OCI-LY3 (cell line): ENCODE measurements around the gene PTPRJ.
A peak's percentile ranks its signal among the peaks of the same experiment; 100 is the strongest.

Source experiments
- H2AFZ ChIP-seq: fragments of 200-600, 300-600 bp; shearing (Covaris generic); 2 replicates; pipeline ENCODE4 v1.6.0; 2014; ENCODE audit warnings: antibody characterized with exemption, low read depth, low read length
- H3K27ac ChIP-seq: fragments of 200-600, 300-600 bp; sonication (generic); 2 replicates; pipeline ENCODE4 v1.5.1; 2014; ENCODE audit warnings: mild to moderate bottlenecking, low read length, moderate library complexity, mixed read lengths
- H3K27me3 ChIP-seq: fragments of 200-600, 300-600 bp; sonication (generic); 2 replicates; pipeline ENCODE4 v1.6.1; 2014; ENCODE audit warnings: low read depth, low read length, mixed read lengths
- H3K36me3 ChIP-seq: fragments of 200-600, 300-600 bp; sonication (generic); replicated peaks from 2 replicates; pipeline ENCODE3; 2014; ENCODE audit warnings: low read depth, low read length, mixed read lengths
- H3K4me1 ChIP-seq: fragments of 300-600, 200-600 bp; sonication (generic); 2 replicates; pipeline ENCODE4 v1.6.1; 2014; ENCODE audit warnings: low read length, mixed read lengths
- H3K4me2 ChIP-seq: fragments of 200-600, 300-600 bp; sonication (generic); 2 replicates; pipeline ENCODE4 v1.6.1; 2014; ENCODE audit warnings: low read length, mixed read lengths
- H3K4me3 ChIP-seq: fragments of 300-600, 200-600 bp; sonication (generic); 2 replicates; pipeline ENCODE4 v1.5.1; 2014; ENCODE audit warnings: antibody characterized with exemption, mild to moderate bottlenecking, low read length, moderate library complexity
- H3K79me2 ChIP-seq: fragments of 300-600, 200-600 bp; shearing (Covaris generic); 2 replicates; pipeline ENCODE4 v1.6.1; 2014; ENCODE audit warnings: mild to moderate bottlenecking, low read length, mixed read lengths
- H3K9ac ChIP-seq: fragments of 300-600, 200-600 bp; shearing (Covaris generic); 2 replicates; pipeline ENCODE4 v1.6.0; 2014; ENCODE audit warnings: mild to moderate bottlenecking, low read length, moderate library complexity
- H3K9me3 ChIP-seq: fragments of 200-600, 300-600 bp; shearing (Covaris generic); 2 replicates; pipeline ENCODE4 v1.6.1; 2014; ENCODE audit warnings: low read length, mixed read lengths; ENCODE audit not compliant: insufficient read depth
- H4K20me1 ChIP-seq: fragments of 200-600, 300-600 bp; sonication (generic); 2 replicates; pipeline ENCODE4 v1.6.1; 2016; ENCODE audit warnings: low read length, mixed read lengths; ENCODE audit not compliant: insufficient read depth
- EZH2phosphoT487 ChIP-seq: fragments of 200-600 bp; shearing (Covaris generic); IDR thresholded peaks from 2 replicates; pipeline ENCODE4 v1.6.1; 2018; ENCODE audit warnings: antibody characterized with exemption, mixed run types, low read depth
- TF ChIP-seq, protein P1 (sequence below): fragments of 200-600, 300-600 bp; sonication (generic); IDR thresholded peaks from 2 replicates; pipeline ENCODE4 v1.5.1; 2014; ENCODE audit warnings: antibody characterized with exemption, low read length, low read depth

PTPRJ gene

GRCh38 chr11:48004456-48004855 lies 24.1 kb downstream of the PTPRJ start:
- H3K9me3 ChIP-seq, result no peaks in the 10 kb centered on the region
- peaks cover 96% of the 10 kb centered on the region for H3K4me1 ChIP-seq
- peak overlapping the region; percentile 95 for H3K27ac ChIP-seq
- TF ChIP-seq, protein P1, sequence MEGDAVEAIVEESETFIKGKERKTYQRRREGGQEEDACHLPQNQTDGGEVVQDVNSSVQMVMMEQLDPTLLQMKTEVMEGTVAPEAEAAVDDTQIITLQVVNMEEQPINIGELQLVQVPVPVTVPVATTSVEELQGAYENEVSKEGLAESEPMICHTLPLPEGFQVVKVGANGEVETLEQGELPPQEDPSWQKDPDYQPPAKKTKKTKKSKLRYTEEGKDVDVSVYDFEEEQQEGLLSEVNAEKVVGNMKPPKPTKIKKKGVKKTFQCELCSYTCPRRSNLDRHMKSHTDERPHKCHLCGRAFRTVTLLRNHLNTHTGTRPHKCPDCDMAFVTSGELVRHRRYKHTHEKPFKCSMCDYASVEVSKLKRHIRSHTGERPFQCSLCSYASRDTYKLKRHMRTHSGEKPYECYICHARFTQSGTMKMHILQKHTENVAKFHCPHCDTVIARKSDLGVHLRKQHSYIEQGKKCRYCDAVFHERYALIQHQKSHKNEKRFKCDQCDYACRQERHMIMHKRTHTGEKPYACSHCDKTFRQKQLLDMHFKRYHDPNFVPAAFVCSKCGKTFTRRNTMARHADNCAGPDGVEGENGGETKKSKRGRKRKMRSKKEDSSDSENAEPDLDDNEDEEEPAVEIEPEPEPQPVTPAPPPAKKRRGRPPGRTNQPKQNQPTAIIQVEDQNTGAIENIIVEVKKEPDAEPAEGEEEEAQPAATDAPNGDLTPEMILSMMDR, result no peak
- no peak for TF ChIP-seq EZH2phosphoT487
- peaks cover 96% of the 10 kb centered on the region for H3K79me2 ChIP-seq
- peak overlapping the region; percentile 75 for H3K4me2 ChIP-seq
- peaks cover 10% of the 10 kb centered on the region for H3K36me3 ChIP-seq
- H4K20me1 ChIP-seq, result peaks cover 45% of the 10 kb centered on the region
- H3K27me3 ChIP-seq, result no peaks in the 10 kb centered on the region
- H3K9ac ChIP-seq, result peak overlapping the region; percentile 75
- H3K4me3 ChIP-seq, result peak overlapping the region; percentile 18; the same call in 1 of the 2 replicates
- H2AFZ ChIP-seq, result no peak overlapping the region

GRCh38 chr11:48005136-48005535 lies 24.8 kb downstream of the PTPRJ start:
- Histone ChIP-seq H3K27ac (peak overlapping the region; percentile 95), H3K4me2 (peak overlapping the region; percentile 75), H3K4me1 (peaks cover 92% of the 10 kb centered on the region), H2AFZ (no peak overlapping the region), H3K27me3 (no peaks in the 10 kb centered on the region), H3K9me3 (no peaks in the 10 kb centered on the region), H4K20me1 (peaks cover 49% of the 10 kb centered on the region), H3K9ac (peak overlapping the region; percentile 75), H3K4me3 (peak overlapping the region; percentile 48), H3K36me3 (peaks cover 14% of the 10 kb centered on the region), H3K79me2 (peaks cover 96% of the 10 kb centered on the region)
- TF ChIP-seq EZH2phosphoT487, result no peak
- TF ChIP-seq, protein P1, result no peak

DNA sequence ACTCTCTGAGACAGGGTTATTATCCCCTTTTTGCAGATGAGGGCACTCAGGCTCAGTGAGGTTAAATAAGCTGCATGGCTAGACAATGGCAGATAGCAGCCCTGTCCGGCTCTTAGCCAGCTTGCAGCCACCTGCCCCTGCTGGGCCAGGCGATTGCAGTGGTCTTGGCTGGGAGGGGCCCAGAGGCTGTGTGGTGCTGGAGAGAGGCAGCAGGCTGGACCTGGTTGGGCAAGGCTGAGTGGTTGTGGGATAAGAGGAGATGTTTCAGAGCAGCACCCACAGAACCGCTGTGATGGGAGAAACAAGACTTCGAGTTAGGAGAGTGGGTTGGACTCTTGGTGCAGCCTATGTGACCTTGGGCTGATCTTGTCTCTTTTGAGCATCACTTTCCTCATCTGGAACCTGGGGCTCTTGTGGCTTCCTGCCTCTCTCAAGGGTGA lies 25.5 kb downstream of the PTPRJ start:
- Histone ChIP-seq H3K4me2 (peak overlapping the region; percentile 75), H4K20me1 (peaks cover 44% of the 10 kb centered on the region), H3K9ac (peak overlapping the region; percentile 75), H3K9me3 (no peaks in the 10 kb centered on the region), H3K4me1 (peaks cover 86% of the 10 kb centered on the region), H3K27me3 (no peaks in the 10 kb centered on the region), H2AFZ (no peak overlapping the region), H3K27ac (peak overlapping the region; percentile 95), H3K4me3 (peak overlapping the region; percentile 48), H3K36me3 (peaks cover 14% of the 10 kb centered on the region), H3K79me2 (peaks cover 96% of the 10 kb centered on the region)
- no peak for TF ChIP-seq EZH2phosphoT487

GRCh38 chr11:48006301-48006992 lies 26.1 kb downstream of the PTPRJ start:
- Histone ChIP-seq H4K20me1 (peaks cover 50% of the 10 kb centered on the region), H3K4me3 (peak overlapping the region; percentile 48), H3K36me3 (peaks cover 14% of the 10 kb centered on the region), H3K79me2 (peaks cover 96% of the 10 kb centered on the region), H3K4me2 (peak overlapping the region; percentile 75), H3K9me3 (no peaks in the 10 kb centered on the region), H3K27me3 (no peaks in the 10 kb centered on the region), H3K9ac (peak overlapping the region; percentile 75), H3K27ac (peak overlapping the region; percentile 95), H3K4me1 (peaks cover 85% of the 10 kb centered on the region), H2AFZ (no peak overlapping the region)
- no peak for TF ChIP-seq EZH2phosphoT487
- TF ChIP-seq, protein P1, result no peak
